Retinal pigment epithelial cell (primary cell): Measurements from ENCODE around the gene SRRT.
"Not testable (repeated sequence)": the region's sequence is repeated elsewhere in the genome, so short reads cannot be mapped to it uniquely, and the experiment has no call there.

ENCODE experiments used
- DNase-seq: peaks from one replicate; pipeline ENCODE4 v3.0.0-alpha.2; 2010; ENCODE audit warnings: low read depth
- H3K4me3 ChIP-seq: 2 replicates; pipeline ENCODE4 v1.5.1; 2011; ENCODE audit warnings: mild to moderate bottlenecking, low read length, control low read depth, moderate library complexity
- TF ChIP-seq, protein P1 (sequence below): conservative IDR thresholded peaks from 2 replicates; pipeline ENCODE4 v1.5.1; 2011; ENCODE audit warnings: low read depth, low read length, control low read depth, inconsistent platforms

Gene SRRT

GRCh38 chr7:100839361-100839760, 35.5 kb upstream of the SRRT start:
- TF ChIP-seq, protein P1, sequence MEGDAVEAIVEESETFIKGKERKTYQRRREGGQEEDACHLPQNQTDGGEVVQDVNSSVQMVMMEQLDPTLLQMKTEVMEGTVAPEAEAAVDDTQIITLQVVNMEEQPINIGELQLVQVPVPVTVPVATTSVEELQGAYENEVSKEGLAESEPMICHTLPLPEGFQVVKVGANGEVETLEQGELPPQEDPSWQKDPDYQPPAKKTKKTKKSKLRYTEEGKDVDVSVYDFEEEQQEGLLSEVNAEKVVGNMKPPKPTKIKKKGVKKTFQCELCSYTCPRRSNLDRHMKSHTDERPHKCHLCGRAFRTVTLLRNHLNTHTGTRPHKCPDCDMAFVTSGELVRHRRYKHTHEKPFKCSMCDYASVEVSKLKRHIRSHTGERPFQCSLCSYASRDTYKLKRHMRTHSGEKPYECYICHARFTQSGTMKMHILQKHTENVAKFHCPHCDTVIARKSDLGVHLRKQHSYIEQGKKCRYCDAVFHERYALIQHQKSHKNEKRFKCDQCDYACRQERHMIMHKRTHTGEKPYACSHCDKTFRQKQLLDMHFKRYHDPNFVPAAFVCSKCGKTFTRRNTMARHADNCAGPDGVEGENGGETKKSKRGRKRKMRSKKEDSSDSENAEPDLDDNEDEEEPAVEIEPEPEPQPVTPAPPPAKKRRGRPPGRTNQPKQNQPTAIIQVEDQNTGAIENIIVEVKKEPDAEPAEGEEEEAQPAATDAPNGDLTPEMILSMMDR: no peak
- H3K4me3 ChIP-seq: no peak overlapping the region
- DNase-seq: no peak

GRCh38 chr7:100840470-100841100, 34.3 kb upstream of the SRRT start:
- DNase-seq: no peak
- H3K4me3 ChIP-seq: no peak overlapping the region
- TF ChIP-seq, protein P1: no peak

DNA sequence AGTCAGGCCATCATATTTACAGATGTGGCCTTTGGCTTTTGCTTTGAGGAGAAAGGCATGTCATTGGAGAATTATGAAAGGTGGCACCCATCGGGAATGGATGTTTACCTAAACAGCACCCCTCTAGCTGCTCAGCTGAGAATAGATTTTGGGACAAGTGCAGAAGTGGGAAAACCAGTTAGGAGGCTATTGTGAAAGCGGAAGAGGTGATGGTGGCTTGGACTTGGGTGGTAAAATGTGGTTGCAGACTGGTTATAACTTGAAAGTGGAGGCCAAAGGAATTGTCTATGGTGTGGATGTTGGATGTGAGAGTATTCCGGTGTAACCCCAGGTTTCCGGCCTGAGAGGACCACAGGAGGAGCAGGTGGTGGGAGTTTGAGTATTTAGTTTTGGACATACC, 27.5 kb upstream of the SRRT start:
- no peak for DNase-seq
- TF ChIP-seq, protein P1: no peak
- no peak overlapping the region for H3K4me3 ChIP-seq

GRCh38 chr7:100852048-100852872, 22.6 kb upstream of the SRRT start, which contains the start of gene SLC12A9:
SLC12A9 (plus strand) TSS chr7:100852713; CDS start chr7:100854198, 1,485 bp downstream.
- peak within 1 kb of the TSS; percentile 66 for H3K4me3 ChIP-seq

DNA sequence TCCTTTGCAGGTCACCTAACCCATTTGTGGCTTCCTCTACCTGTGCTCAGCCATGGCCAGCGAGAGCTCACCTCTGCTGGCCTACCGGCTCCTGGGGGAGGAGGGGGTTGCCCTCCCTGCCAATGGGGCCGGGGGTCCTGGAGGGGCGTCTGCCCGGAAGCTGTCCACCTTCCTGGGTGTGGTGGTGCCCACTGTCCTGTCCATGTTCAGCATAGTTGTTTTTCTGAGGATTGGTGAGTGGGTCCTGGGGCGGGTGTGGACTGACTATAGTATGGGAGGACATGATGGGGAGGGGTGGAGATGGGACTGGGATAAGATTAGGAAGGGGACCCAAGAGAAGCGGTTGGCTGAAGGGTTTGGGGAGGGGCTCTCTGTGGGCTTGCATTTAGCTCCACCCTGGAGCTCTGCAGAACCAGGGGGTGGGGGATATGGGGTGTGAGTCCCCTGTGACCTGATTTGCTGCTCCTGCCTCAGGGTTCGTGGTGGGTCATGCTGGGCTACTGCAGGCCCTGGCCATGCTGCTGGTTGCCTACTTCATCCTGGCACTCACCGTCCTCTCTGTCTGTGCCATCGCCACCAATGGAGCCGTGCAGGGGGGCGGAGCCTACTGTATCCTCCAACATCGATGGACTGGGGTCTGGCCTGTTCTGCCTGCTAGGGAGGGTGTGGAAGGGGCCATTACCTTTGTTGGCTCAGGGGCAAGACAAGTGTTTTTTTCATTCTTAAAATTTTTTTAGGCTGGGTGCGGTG, 20.6 kb upstream of the SRRT start:
- TF ChIP-seq, protein P1: no peak
- DNase-seq: no peak
- no peak overlapping the region for H3K4me3 ChIP-seq

More at GRCh38 chr7:100852048-100852872, 22.6 kb upstream of the SRRT start, which contains the start of gene SLC12A9:
- TF ChIP-seq, protein P1: peak; percentile 86
- peak; percentile 34 for DNase-seq

GRCh38 chr7:100854899-100855298, 20.0 kb upstream of the SRRT start:
- not testable (repeated sequence) for H3K4me3 ChIP-seq, DNase-seq

DNA sequence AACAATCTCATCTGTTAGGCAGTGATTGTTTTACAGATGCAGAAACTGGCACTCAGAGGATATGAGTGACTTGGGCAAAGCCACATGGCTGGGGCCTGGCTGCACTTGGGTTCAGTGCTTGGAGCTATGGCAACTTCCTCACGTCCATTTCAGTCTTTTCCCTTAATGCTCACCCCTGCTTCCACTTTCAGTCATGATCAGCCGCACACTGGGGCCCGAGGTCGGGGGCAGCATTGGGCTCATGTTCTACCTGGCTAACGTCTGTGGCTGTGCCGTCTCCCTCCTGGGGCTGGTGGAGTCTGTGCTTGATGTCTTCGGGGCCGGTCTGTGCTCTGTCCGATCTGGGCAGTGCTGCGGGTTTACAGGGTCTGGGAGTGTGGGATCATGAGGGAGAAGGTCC, 19.4 kb upstream of the SRRT start:
- no peak overlapping the region for H3K4me3 ChIP-seq
- TF ChIP-seq, protein P1: no peak
- no peak for DNase-seq
